ENCODE results near the gene CCDC137.

The CCDC137 gene

GRCh38 chr17:81682565-81683207 lies 16.1 kb downstream of the CCDC137 start:
- no peak for DNase-seq (ENCODE audit: extremely low read depth in 1 of 2, low read depth in 1 of 2)

- no peak for DNase-seq (ENCODE audit: extremely low read depth in 1 of 2, low read depth in 1 of 2)
These were observed 16.7 kb downstream of the CCDC137 start for GRCh38 chr17:81683208-81683583.

- peak; percentile 95 for DNase-seq (ENCODE audit: extremely low read depth in 1 of 2, low read depth in 1 of 2)
These were observed 17.3 kb downstream of the CCDC137 start, which contains the start of the genes ARL16 and HGS for GRCh38 chr17:81683584-81684441. Gene ARL16, minus strand, starts transcription at chr17:81683797. Its CDS starts 44 bp downstream, at chr17:81683753. Gene HGS, plus strand, starts transcription at chr17:81684011. Its CDS starts 56 bp downstream, at chr17:81684067.

- DNase-seq (ENCODE audit: extremely low read depth in 1 of 2, low read depth in 1 of 2) = no peak
These were observed 17.9 kb downstream of the CCDC137 start for GRCh38 chr17:81684442-81684911.

- peak in 1 of 2 donors; percentile 65 for DNase-seq (ENCODE audit: extremely low read depth in 1 of 2, low read depth in 1 of 2)
These were observed 18.6 kb downstream of the CCDC137 start for GRCh38 chr17:81685108-81685507.

- no peak for DNase-seq (ENCODE audit: extremely low read depth in 1 of 2, low read depth in 1 of 2)
These were observed 20.1 kb downstream of the CCDC137 start for GRCh38 chr17:81686614-81687013.

GRCh38 chr17:81687770-81688541 lies 21.4 kb downstream of the CCDC137 start:
- DNase-seq (ENCODE audit: extremely low read depth in 1 of 2, low read depth in 1 of 2) = no peak

GRCh38 chr17:81688616-81689015 lies 22.1 kb downstream of the CCDC137 start:
- no peak for DNase-seq (ENCODE audit: extremely low read depth in 1 of 2, low read depth in 1 of 2)

- DNase-seq (ENCODE audit: extremely low read depth in 1 of 2, low read depth in 1 of 2) = no peak
These were observed 23.5 kb downstream of the CCDC137 start for GRCh38 chr17:81690066-81690465.

- no peak for DNase-seq (ENCODE audit: extremely low read depth in 1 of 2, low read depth in 1 of 2)
These were observed 24.0 kb downstream of the CCDC137 start for GRCh38 chr17:81690549-81690948.

GRCh38 chr17:81691196-81691595 lies 24.7 kb downstream of the CCDC137 start:
- DNase-seq (ENCODE audit: extremely low read depth in 1 of 2, low read depth in 1 of 2) = no peak

- no peak for DNase-seq (ENCODE audit: extremely low read depth in 1 of 2, low read depth in 1 of 2)
These were observed 25.1 kb downstream of the CCDC137 start for GRCh38 chr17:81691608-81692007.

GRCh38 chr17:81693509-81694210 lies 27.1 kb downstream of the CCDC137 start:
- DNase-seq (ENCODE audit: extremely low read depth in 1 of 2, low read depth in 1 of 2) = no peak

- DNase-seq (ENCODE audit: extremely low read depth in 1 of 2, low read depth in 1 of 2) = no peak
These were observed 28.3 kb downstream of the CCDC137 start for GRCh38 chr17:81694810-81695209.

- DNase-seq (ENCODE audit: extremely low read depth in 1 of 2, low read depth in 1 of 2) = no peak
These were observed 28.7 kb downstream of the CCDC137 start for GRCh38 chr17:81695211-81695610.

GRCh38 chr17:81695801-81696200 lies 29.3 kb downstream of the CCDC137 start:
- DNase-seq (ENCODE audit: extremely low read depth in 1 of 2, low read depth in 1 of 2) = no peak

- no peak for DNase-seq (ENCODE audit: extremely low read depth in 1 of 2, low read depth in 1 of 2)
These were observed 29.8 kb downstream of the CCDC137 start for GRCh38 chr17:81696218-81696941.

- DNase-seq (ENCODE audit: extremely low read depth in 1 of 2, low read depth in 1 of 2) = no peak
These were observed 30.9 kb downstream of the CCDC137 start for GRCh38 chr17:81697261-81698044.

All from stimulated activated CD8-positive, alpha-beta memory T cell treated with anti-CD3 and anti-CD28 coated beads, Interleukin-7, amount 100 ng/mL, for 48 hours (primary cell).